HepG2 (cell line): Measurements from ENCODE around the gene USP9X. TPM values are rescaled to one million over a fixed set of nuclear protein-coding genes. Genes with fewer than 3 reads are reported as not detected.
A peak's percentile ranks its signal among the peaks of the same experiment; 100 is the strongest.

ENCODE experiments used
- CTCF ChIP-seq: sonication (generic); formaldehyde crosslinking; IDR thresholded peaks from 2 replicates; pipeline ENCODE4 v1.5.0; 2020; ENCODE audit warnings: mild to moderate bottlenecking, missing genetic modification reagents, moderate library complexity
- NR3C1 ChIP-seq: sonication (generic); formaldehyde crosslinking; IDR thresholded peaks from 2 replicates; pipeline ENCODE4 v1.4.0; 2020; ENCODE audit warnings: missing genetic modification reagents
- ZBTB38 ChIP-seq: sonication (generic); formaldehyde crosslinking; IDR thresholded peaks from 2 replicates; pipeline ENCODE4 v1.5.1; 2020; ENCODE audit warnings: mild to moderate bottlenecking, missing genetic modification reagents
- ZBTB46 ChIP-seq: sonication (generic); formaldehyde crosslinking; IDR thresholded peaks from 2 replicates; pipeline ENCODE4 v1.4.0; 2020; ENCODE audit warnings: mild to moderate bottlenecking, missing genetic modification reagents, borderline replicate concordance
- ZNF292 ChIP-seq: sonication (generic); formaldehyde crosslinking; IDR thresholded peaks from 2 replicates; pipeline ENCODE4 v1.8.1; 2022; ENCODE audit warnings: mild to moderate bottlenecking, low read depth, missing genetic modification reagents, borderline replicate concordance
- ZNF430 ChIP-seq: sonication (generic); formaldehyde crosslinking; IDR thresholded peaks from 2 replicates; pipeline ENCODE4 v1.9.0; 2021; ENCODE audit warnings: mild to moderate bottlenecking, missing genetic modification reagents
- ZNF687 ChIP-seq: sonication (generic); formaldehyde crosslinking; IDR thresholded peaks from 2 replicates; pipeline ENCODE4 v1.5.1; 2020; ENCODE audit warnings: mild to moderate bottlenecking, missing genetic modification reagents, moderate library complexity
- polyA plus RNA-seq, 8 experiments: library from polyadenylated mRNA; depleted of rRNA in 3 of 8; stranded (reverse) in 7 of 8; unstranded in 1 of 8; fragments of >200 nt; fragmentation: Illumina TruSeq in 4 of 8; extraction: Trizol in 4 of 8; gene quantifications; 2 replicates each; pipeline versions ENCODE4 v1.2.1 to v1.2.3, GENCODE V29; 2011 to 2016; ENCODE audit warnings: low read depth in 4 of 8, missing spikeins in 1 of 8, mixed read lengths in 1 of 8; ENCODE audit not compliant: insufficient read depth in 1 of 8
- total RNA-seq, 5 experiments: library from RNA; depleted of rRNA; stranded (reverse); fragments of >200 nt; fragmentation: Illumina TruSeq; extraction: Trizol; gene quantifications; 2 replicates each; pipeline ENCODE4 v1.2.3, GENCODE V29; 2016; ENCODE audit warnings: low read depth in 1 of 5

Gene USP9X
- total and polyA plus RNA-seq, 2 of the 13 experiments (the other 11 are each of a cell fraction or from before 2014, with no cell fraction given), result 22.2 to 40.5 TPM

- TF ChIP-seq ZNF687 (CRISPR knock-in tag) (peak; percentile 46), ZBTB46 (no peak), NR3C1 (CRISPR knock-in tag) (no peak), ZBTB38 (0 out of 2 replicates have a peak, but pooled peaks have one; percentile 20), ZNF292 (CRISPR knock-in tag) (0 out of 2 replicates have a peak, but pooled peaks have one; percentile 31), CTCF (peak; percentile 68), ZNF430 (CRISPR knock-in tag) (no peak)
Observed at GRCh38 chrX:41259516-41259915, 174.3 kb downstream of the USP9X start (continued).
